Stimulated activated CD8-positive, alpha-beta memory T cell treated with anti-CD3 and anti-CD28 coated beads, Interleukin-12 subunit alpha, Interleukin-12 subunit beta, amount 100 ng/mL, for 4 hours (primary cell): ENCODE data around the gene SLX9.

ENCODE experiments used
- DNase-seq: peaks from one replicate; pipeline ENCODE4 v3.0.0-alpha.2; 2020; ENCODE audit warnings: low read depth

The SLX9 gene

GRCh38 chr21:45003331-45004058, 63.7 kb downstream of the SLX9 start:
- no peak for DNase-seq

GRCh38 chr21:45004059-45004422, 64.2 kb downstream of the SLX9 start:
- no peak for DNase-seq

GRCh38 chr21:45004481-45005247, 64.8 kb downstream of the SLX9 start:
- DNase-seq = no peak

- no peak for DNase-seq
These were observed 66.8 kb downstream of the SLX9 start for GRCh38 chr21:45006536-45007095.

- DNase-seq = no peak
These were observed 69.8 kb downstream of the SLX9 start for GRCh38 chr21:45009616-45010015.

- no peak for DNase-seq
These were observed 70.3 kb downstream of the SLX9 start for GRCh38 chr21:45010096-45010495.

GRCh38 chr21:45010860-45011259, 71.0 kb downstream of the SLX9 start:
- DNase-seq = no peak

- DNase-seq = no peak
These were observed 71.6 kb downstream of the SLX9 start for GRCh38 chr21:45011426-45011825.

GRCh38 chr21:45011911-45012661, 72.3 kb downstream of the SLX9 start:
- DNase-seq = no peak

GRCh38 chr21:45012662-45013259, 72.9 kb downstream of the SLX9 start:
- DNase-seq = no peak

- DNase-seq = no peak
These were observed 73.5 kb downstream of the SLX9 start for GRCh38 chr21:45013260-45013841.

- no peak for DNase-seq
These were observed 75.1 kb downstream of the SLX9 start for GRCh38 chr21:45014747-45015468.

- no peak for DNase-seq
These were observed 75.6 kb downstream of the SLX9 start for GRCh38 chr21:45015469-45015860.

GRCh38 chr21:45016031-45016405, 76.2 kb downstream of the SLX9 start:
- no peak for DNase-seq

- no peak for DNase-seq
These were observed 76.7 kb downstream of the SLX9 start for GRCh38 chr21:45016406-45017038.

GRCh38 chr21:45017039-45017960, 77.5 kb downstream of the SLX9 start:
- DNase-seq = no peak

- no peak for DNase-seq
These were observed 78.6 kb downstream of the SLX9 start for GRCh38 chr21:45018131-45019075.
